ENCODE results near the gene PARVG.
"Not testable (repeated sequence)": the region's sequence is repeated elsewhere in the genome, so short reads cannot be mapped to it uniquely, and the experiment has no call there.

DNA sequence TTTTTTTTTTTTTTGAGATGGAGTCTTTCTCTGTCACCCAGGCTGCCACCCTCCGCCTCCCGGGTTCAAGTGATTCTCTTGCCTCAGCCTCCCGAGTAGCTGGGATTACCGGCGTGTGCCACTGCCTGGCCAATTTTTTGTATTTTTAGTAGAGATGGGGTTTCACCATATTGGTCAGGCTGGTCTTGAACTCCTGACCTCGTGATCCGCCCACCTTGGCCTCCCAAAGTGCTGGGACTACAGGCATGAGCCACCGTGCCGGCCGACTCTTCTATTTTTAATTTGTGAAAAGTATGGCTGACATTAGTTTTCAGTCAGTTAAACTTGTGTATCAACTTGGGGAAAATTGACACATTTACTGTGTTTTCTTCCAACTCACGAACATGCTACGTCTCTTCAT, 53.6 kb downstream of the PARVG start:
- TF ChIP-seq, protein P1, sequence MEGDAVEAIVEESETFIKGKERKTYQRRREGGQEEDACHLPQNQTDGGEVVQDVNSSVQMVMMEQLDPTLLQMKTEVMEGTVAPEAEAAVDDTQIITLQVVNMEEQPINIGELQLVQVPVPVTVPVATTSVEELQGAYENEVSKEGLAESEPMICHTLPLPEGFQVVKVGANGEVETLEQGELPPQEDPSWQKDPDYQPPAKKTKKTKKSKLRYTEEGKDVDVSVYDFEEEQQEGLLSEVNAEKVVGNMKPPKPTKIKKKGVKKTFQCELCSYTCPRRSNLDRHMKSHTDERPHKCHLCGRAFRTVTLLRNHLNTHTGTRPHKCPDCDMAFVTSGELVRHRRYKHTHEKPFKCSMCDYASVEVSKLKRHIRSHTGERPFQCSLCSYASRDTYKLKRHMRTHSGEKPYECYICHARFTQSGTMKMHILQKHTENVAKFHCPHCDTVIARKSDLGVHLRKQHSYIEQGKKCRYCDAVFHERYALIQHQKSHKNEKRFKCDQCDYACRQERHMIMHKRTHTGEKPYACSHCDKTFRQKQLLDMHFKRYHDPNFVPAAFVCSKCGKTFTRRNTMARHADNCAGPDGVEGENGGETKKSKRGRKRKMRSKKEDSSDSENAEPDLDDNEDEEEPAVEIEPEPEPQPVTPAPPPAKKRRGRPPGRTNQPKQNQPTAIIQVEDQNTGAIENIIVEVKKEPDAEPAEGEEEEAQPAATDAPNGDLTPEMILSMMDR (conservative IDR thresholded peaks at IDR 0.05 in 1 of 2, IDR thresholded peaks at IDR 0.05 in 1 of 2; ENCODE audit: extremely low read depth in 1 of 2, insufficient read depth in 1 of 2, low read depth in 1 of 2, low read length in 2 of 2): not testable (repeated sequence)
- TF ChIP-seq EZH2 (IDR thresholded peaks at IDR 0.05; ENCODE audit: borderline replicate concordance, low read length): not testable (repeated sequence)

All from mammary epithelial cell (primary cell).